ENCODE data around the gene CALY.
A peak's percentile ranks its signal among the peaks of the same experiment; 100 is the strongest.

CALY gene

GRCh38 chr10:133309100-133309719 is 27.5 kb downstream of the CALY start:
- peak; percentile 96 for DNase-seq

GRCh38 chr10:133308421-133309099 is 28.1 kb downstream of the CALY start, which contains the start of the genes TUBGCP2 and ZNF511:
Gene TUBGCP2, minus strand, starts transcription at chr10:133308872. Its CDS starts 5,931 bp downstream, at chr10:133302941.
Gene ZNF511, plus strand, starts transcription at chr10:133308914. Its CDS starts 30 bp downstream, at chr10:133308944.
- peak; percentile 96 for DNase-seq

DNA sequence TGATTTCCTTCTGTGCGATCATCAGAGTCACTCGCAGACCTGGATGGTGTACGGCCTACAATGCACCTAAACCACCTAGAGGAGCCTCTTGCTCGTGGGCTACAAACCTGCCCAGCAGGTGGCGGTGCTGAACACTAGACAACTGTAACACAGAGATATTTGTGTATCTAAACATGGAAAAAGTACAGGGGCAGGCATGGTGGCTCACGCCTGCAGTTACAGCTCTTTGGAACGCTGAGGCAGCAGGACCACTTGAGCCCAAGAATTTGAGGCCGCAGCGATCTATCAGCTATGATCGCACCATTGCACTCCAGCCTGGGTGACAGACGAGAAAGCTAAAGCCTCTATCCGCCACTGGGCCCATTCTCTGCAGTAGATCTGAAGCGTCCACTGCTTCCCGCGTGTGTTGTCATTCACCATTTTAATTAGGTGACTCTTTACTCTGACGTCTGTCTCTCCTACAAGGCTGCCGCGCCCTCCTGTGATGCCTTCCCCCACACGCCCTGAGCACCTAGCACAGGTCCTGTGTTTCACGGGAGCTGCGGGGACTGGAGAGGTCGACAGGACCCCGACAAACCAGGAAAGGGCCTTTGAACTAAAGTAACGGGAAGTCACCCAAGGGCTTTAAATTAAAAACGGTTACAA is 28.8 kb downstream of the CALY start:
- DNase-seq = peak; percentile 95

DNA sequence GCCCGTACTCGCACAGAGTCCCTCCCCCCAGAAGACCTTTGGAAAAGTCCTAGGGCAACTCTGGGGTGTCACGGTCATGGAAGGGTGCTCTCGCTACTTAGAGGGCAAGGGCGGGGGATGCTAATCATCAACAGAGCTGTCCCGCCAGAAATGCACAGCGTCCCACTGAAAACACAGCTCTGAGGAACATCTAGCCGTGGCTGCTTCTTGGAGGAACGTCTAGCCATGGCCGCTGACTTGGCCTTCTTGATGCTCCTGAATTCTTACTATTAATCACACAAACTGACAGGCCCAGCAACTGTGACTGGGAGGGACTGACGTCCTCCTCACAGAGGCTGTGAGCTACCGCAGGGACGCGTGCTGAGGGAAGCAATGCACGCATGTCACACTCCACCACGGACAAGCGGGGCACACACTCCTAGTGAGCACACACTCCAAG is 29.7 kb downstream of the CALY start:
- no peak for DNase-seq

DNA sequence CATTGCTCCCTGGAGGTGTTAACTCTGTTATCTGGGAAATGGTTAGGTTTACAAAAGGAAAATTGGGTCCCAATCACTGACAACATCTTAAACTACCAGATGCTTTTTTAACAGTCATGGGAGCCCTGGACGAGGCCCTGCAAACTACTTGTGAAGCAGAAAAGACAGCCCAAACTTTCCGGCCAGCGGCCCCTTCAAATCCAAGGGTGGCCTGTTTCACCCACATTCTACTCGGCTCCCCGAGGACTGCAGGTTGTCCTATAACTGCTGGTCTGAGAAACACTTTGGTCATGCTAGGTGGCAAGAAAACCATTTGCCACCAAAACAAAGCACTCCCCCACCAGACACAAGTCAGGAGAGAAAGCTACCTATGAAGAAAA is 30.6 kb downstream of the CALY start:
- no peak for DNase-seq

DNA sequence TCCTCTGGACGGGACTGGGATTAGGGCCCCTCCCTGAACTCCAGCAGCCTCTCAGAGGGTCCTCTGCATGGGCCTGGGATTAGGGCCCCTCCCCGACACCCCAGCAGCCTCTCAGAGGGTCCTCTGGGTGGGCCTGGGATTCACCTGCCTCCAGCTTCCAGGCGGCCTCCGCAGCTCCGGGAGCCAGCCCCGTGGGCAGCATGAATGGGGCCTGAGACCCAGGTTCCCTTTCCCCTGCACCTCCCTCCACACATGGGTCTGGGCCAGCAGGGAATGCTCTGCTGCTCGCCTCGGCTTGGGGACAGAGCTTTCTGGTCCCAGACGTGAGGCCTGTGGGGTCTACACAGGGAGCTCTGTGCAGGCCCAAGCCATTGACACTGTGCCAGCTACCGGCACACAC is 33.5 kb downstream of the CALY start:
- no peak for DNase-seq

GRCh38 chr10:133302230-133302629 is 34.5 kb downstream of the CALY start:
- no peak for DNase-seq

DNA sequence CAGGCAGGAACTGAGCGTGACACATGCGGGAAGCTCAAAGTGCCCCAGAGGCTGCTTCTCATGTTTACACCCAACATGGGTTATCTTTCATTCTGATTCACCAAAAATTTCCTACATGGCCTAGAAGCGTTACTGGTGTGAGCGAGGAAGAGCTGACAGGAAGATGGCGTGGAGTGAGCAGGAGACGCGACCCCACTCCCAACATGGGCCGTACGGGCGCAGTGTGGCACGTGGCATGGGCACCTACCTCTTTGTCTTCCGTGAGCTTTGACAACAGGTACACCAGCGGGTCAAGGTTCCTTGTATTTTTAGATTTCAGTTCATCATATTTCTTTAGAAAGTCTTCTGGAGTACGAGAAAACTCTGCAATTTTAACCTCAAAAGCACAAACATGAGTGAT is 37.0 kb downstream of the CALY start:
- no peak for DNase-seq

- DNase-seq = no peak
Measured at GRCh38 chr10:133299224-133299623, 37.5 kb downstream of the CALY start.

- DNase-seq = no peak
Measured at GRCh38 chr10:133298466-133298865, 38.2 kb downstream of the CALY start.

DNA sequence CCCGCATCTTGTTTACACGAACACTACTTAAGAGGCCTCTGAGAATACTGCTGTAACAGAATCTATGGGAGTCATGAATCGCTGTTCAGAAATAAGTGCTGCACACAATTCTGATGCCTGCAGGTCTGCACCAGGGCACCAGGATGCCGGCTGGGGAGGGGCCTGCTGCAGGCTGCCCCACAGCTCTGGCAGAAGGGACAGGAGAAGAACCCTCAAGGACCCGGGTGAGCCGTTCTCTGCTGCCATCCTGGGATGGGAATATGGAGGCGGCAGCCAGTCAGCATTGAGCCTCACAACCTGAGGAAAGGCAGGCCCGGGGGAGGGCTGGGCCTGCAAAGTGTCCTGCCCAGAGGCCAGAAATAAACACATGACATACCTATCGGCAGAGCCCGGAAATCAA is 39.2 kb downstream of the CALY start:
- DNase-seq = no peak

DNA sequence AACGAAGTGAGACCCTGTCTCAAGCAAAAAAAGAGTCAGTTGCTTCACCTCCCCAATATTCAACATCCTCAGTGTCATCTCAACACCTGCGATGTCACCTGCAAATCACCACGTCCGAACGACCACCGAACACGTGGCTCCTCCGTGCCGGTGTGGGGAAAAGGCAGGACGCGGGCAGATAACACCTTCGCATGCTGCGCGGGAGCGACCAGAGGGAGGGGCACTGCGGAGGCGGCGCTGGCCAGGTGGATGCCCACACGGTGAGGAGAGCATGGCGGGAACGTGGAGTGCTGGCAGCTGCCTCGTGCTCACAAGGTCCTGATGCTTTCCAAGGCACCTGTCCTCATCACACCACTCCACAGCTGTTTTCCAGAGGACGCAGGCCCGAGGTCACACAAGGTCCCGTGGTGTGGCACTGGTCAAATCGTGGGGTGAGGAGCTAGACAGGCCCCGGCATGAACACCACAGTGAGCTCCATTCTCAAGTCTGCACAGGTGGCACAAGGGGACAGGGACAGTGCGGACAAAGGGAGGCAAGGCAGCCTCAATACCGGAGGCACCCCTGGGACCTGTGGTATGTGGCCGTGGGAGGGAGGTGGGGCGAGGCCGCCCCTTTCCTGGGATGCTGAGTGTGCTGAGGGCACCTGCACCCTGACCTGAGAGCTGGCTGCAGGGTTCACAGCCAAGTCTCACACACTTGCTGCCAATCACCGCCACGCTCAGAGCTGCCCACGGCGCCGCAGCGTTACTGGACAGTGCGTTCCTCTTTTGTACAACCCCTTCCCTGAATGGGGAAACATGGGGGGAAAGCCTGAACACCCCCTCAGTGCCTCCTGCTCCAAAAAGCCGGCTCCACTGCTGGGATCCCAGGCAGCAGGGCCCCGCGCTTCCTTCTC is 41.0 kb downstream of the CALY start:
- DNase-seq = no peak

- DNase-seq = no peak
Measured at GRCh38 chr10:133294189-133294588, 42.5 kb downstream of the CALY start.

GRCh38 chr10:133293810-133294119 is 42.9 kb downstream of the CALY start:
- DNase-seq = no peak

GRCh38 chr10:133292919-133293809 is 43.5 kb downstream of the CALY start:
- peak; percentile 73 for DNase-seq

DNA sequence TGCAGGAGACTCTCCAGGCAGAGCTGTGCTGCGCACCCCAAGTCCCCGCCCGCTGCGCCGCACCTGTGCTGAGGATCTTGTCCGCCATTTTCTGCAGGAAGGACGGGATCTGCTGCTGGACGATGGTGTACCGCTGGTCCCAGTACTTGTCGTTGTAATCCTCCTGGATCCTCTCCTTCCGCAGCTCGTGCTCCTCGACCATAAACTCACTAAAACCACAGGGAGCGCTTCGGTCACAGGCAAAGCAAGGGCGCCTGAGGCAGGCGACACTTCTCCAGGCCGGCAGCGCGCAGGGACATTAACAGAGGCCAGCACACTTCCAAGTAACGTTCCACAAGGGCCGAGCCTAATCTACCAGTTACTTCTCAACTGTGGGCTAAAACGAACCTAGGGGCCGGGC is 46.9 kb downstream of the CALY start:
- DNase-seq = no peak

DNA sequence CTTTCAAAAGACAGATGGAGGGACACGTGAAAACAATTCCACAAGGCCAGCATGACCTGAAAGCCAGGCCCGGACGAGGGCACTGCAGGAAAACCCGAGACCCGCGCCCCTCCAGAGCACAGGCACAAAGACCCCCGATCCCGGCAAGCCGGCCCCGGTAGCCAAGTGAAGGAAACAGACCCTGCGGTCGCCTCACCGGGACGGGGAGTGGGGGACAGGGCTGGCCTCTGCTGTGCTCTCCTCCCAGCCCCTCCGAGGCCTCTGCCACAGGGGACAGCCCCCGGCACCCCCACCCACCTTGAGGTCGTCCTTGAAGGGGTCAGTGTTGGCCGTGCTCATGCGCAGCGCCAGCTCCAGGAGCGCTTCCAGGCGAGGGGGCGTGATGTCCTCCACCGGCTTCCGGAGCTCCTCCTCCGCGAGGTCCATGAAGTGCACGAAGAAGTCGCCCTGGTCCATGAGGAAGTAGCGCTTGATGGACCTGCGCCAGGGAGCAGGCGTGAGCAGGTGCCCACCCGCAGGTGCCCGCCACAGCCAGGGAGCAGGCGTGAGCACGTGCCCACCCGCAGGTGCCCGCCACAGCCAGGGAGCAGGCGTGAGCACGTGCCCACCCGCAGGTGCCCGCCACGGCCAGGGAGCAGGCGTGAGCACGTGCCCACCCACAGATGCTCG is 48.7 kb downstream of the CALY start:
- DNase-seq = no peak

- no peak for DNase-seq
Measured at GRCh38 chr10:133286366-133286765, 50.3 kb downstream of the CALY start.

GRCh38 chr10:133285217-133285616 is 51.5 kb downstream of the CALY start:
- no peak for DNase-seq

- no peak for DNase-seq
Measured at GRCh38 chr10:133283931-133284330, 52.8 kb downstream of the CALY start.

- no peak for DNase-seq
Measured at GRCh38 chr10:133282846-133283390, 53.8 kb downstream of the CALY start.
